Panc1 (cell line): ENCODE data around the gene TNNI3K.

Experiments used
- CTCF ChIP-seq: fragments of 450-650 bp; IDR thresholded peaks from 2 replicates; pipeline ENCODE4 v1.5.1; 2017; ENCODE audit warnings: mild to moderate bottlenecking
- TCF7L2 ChIP-seq: IDR thresholded peaks from 2 replicates; pipeline ENCODE4 v1.6.1; 2011; ENCODE audit warnings: mild to moderate bottlenecking, low read depth, low read length, inconsistent platforms

- TF ChIP-seq CTCF (no peak), TCF7L2 (no peak)
Measured at GRCh38 chr1:74419611-74420010, 184.4 kb downstream of the TNNI3K start.
